CD8-positive, alpha-beta memory T cell (primary cell): Measurements from ENCODE around the gene POLR2F. TPM values are rescaled to one million over a fixed set of nuclear protein-coding genes. Genes with fewer than 3 reads are reported as not detected.

Experiments used
- CTCF ChIA-PET: fragments of 350-600 bp; sonication (Branson Sonifier 250); formaldehyde crosslinking; loops from one replicate; lab custom pipeline; 2021; ENCODE audit warnings: antibody characterized with exemption; lab: Charles Lee
- POLR2A ChIA-PET: fragments of 350-600 bp; sonication (Branson Sonifier 250); formaldehyde crosslinking; loops from one replicate; lab custom pipeline; 2021; ENCODE audit warnings: antibody characterized with exemption; lab: Charles Lee
- DNase-seq, 5 donors: peaks; one replicate each; pipeline versions ENCODE4 v3.0.0 to v3.0.0-alpha.2; 2020 to 2022; ENCODE audit warnings: mixed read lengths in 1 of 5
- H3K27ac ChIP-seq: one replicate; pipeline ENCODE4 v1.7.0; 2013; ENCODE audit warnings: low read depth, mild to moderate bottlenecking, low read length, moderate library complexity
- H3K27me3 ChIP-seq: 2 replicates; pipeline ENCODE4 v1.7.0; 2013; ENCODE audit warnings: low read length, mild to moderate bottlenecking; ENCODE audit not compliant: insufficient read depth, poor library complexity, severe bottlenecking
- H3K36me3 ChIP-seq: 2 replicates; pipeline ENCODE4 v1.7.0; 2013; ENCODE audit warnings: mild to moderate bottlenecking, low read length, moderate library complexity; ENCODE audit not compliant: insufficient read depth
- H3K4me1 ChIP-seq: 2 replicates; pipeline ENCODE4 v1.7.0; 2013; ENCODE audit warnings: mild to moderate bottlenecking, low read length, moderate library complexity; ENCODE audit not compliant: insufficient read depth
- H3K4me3 ChIP-seq: 2 replicates; pipeline ENCODE4 v1.7.0; 2013; ENCODE audit warnings: mild to moderate bottlenecking, low read length
- H3K9me3 ChIP-seq: 2 replicates; pipeline ENCODE4 v1.7.0; 2013; ENCODE audit warnings: mild to moderate bottlenecking, low read length
- H3K27ac Mint-ChIP-seq, 8 donors: one replicate each; pipeline ENCODE4 v1.8.0; 2020 to 2021; ENCODE audit warnings: mixed read lengths in 8 of 8, mild to moderate bottlenecking in 6 of 8, inconsistent platforms in 3 of 8, moderate library complexity in 3 of 8
- H3K27me3 Mint-ChIP-seq, 2 donors: one replicate each; pipeline ENCODE4 v1.8.0; 2020 to 2021; ENCODE audit warnings: mixed read lengths in 2 of 2, mild to moderate bottlenecking in 1 of 2, moderate library complexity in 1 of 2
- H3K36me3 Mint-ChIP-seq, 3 donors: one replicate each; pipeline ENCODE4 v1.8.0; 2020 to 2021; ENCODE audit warnings: mixed read lengths in 3 of 3, inconsistent platforms in 1 of 3, mild to moderate bottlenecking in 1 of 3
- H3K4me1 Mint-ChIP-seq, 3 donors: one replicate each; pipeline ENCODE4 v1.8.0; 2020 to 2021; ENCODE audit warnings: mixed read lengths in 3 of 3, inconsistent platforms in 1 of 3, mild to moderate bottlenecking in 1 of 3
- H3K4me3 Mint-ChIP-seq, 7 donors: one replicate each; pipeline ENCODE4 v1.8.0; 2020 to 2021; ENCODE audit warnings: mixed read lengths in 7 of 7, mild to moderate bottlenecking in 6 of 7, moderate library complexity in 4 of 7, inconsistent platforms in 2 of 7
- H3K9me3 Mint-ChIP-seq, 5 donors: one replicate each; pipeline ENCODE4 v1.8.0; 2020 to 2022; ENCODE audit warnings: mixed read lengths in 5 of 5, mild to moderate bottlenecking in 3 of 5, moderate library complexity in 2 of 5, inconsistent platforms in 1 of 5
- polyA plus RNA-seq: library from polyadenylated mRNA; unstranded; fragments of 300-500 nt; fragmentation: Illumina TruSeq; gene quantifications from one replicate; pipeline ENCODE4 v1.2.3, GENCODE V29; 2021
- total RNA-seq, 2 experiments: library from RNA; stranded (reverse); gene quantifications; one replicate each; pipeline ENCODE4 v1.2.3, GENCODE V29; 2021

Gene POLR2F
- total and polyA plus RNA-seq, 3 experiments from 2014 or later: 140 to 167 (median 148) TPM

- Histone ChIP-seq H3K27me3 (no peaks in the 10 kb centered on the region), H3K36me3 (peaks cover 8% of the 10 kb centered on the region), H3K9me3 (no peaks in the 10 kb centered on the region), H3K4me3 (no peak overlapping the region), H3K27ac (no peak overlapping the region), H3K4me1 (no peaks in the 10 kb centered on the region)
- peaks cover 0 to 5% (median 4%) of the 10 kb centered on the region in 3 donors for H3K4me1 Mint-ChIP-seq
- H3K27me3 Mint-ChIP-seq: no peaks in the 10 kb centered on the region
- ChIA-PET CTCF (interaction anchor here (1.0 kb wide), 1 partner anchor 16 kb away, joined by 3 read pairs; no protein-coding TSS in a partner anchor), POLR2A (no interaction called here)
- no peak for DNase-seq
- H3K36me3 Mint-ChIP-seq: peaks cover 0 to 47% (median 1%) of the 10 kb centered on the region in 3 donors
- H3K4me3 Mint-ChIP-seq: peak overlapping the region in 1 of 7 donors; percentile 23
- H3K27ac Mint-ChIP-seq: peak overlapping the region in 1 of 8 donors; percentile 11
- H3K9me3 Mint-ChIP-seq: no peaks in the 10 kb centered on the region
These were observed 34.8 kb upstream of the POLR2F start for GRCh38 chr22:37918580-37919270.

- Mint-ChIP-seq H3K9me3 (no peaks in the 10 kb centered on the region), H3K27ac (peak overlapping the region in 4 of 8 donors; percentile 43 to 90 (median 66)), H3K4me1 (peaks cover 0 to 5% (median 4%) of the 10 kb centered on the region in 3 donors), H3K36me3 (peaks cover 0 to 52% (median 1%) of the 10 kb centered on the region in 3 donors), H3K27me3 (no peaks in the 10 kb centered on the region), H3K4me3 (no peak overlapping the region)
- Histone ChIP-seq H3K36me3 (peaks cover 10% of the 10 kb centered on the region), H3K27ac (no peak overlapping the region), H3K4me3 (no peak overlapping the region), H3K27me3 (no peaks in the 10 kb centered on the region), H3K4me1 (no peaks in the 10 kb centered on the region), H3K9me3 (no peaks in the 10 kb centered on the region)
- CTCF ChIA-PET: interaction anchor here (1.0 kb wide), 1 partner anchor 14 kb away, joined by 3 read pairs; no protein-coding TSS in a partner anchor
- POLR2A ChIA-PET: no interaction called here
- no peak for DNase-seq
These were observed 33.4 kb upstream of the POLR2F start for GRCh38 chr22:37920126-37920525.

DNA sequence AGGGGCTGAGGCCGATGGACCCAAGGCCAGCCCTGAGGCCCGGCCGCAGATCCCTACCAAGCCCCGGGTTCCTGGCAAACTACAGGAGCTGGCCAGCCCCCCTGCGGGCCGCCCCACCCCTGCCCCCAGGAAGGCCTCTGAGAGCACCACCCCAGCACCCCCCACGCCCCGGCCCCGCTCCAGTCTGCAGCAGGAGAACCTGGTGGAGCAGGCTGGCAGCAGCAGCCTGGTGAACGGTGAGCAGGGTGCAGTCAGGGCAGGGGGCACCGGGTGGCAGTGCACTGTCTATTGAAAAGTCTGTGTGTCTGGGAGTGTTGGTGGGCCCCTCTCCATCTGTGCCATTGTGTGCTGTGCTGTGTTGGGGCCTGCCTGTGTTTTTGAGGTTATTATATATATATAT, 31.3 kb upstream of the POLR2F start:
- H3K4me3 Mint-ChIP-seq: no peak overlapping the region
- POLR2A ChIA-PET: no interaction called here
- H3K27me3 ChIP-seq: no peaks in the 10 kb centered on the region
- peak overlapping the region in 1 of 8 donors; percentile 32 for H3K27ac Mint-ChIP-seq
- no peaks in the 10 kb centered on the region for H3K4me1 ChIP-seq
- no peaks in the 10 kb centered on the region for H3K9me3 Mint-ChIP-seq
- H3K36me3 ChIP-seq: peaks cover 24% of the 10 kb centered on the region
- peaks cover 0 to 5% (median 4%) of the 10 kb centered on the region in 3 donors for H3K4me1 Mint-ChIP-seq
- H3K9me3 ChIP-seq: no peaks in the 10 kb centered on the region
- H3K4me3 ChIP-seq: no peak overlapping the region
- no peak overlapping the region for H3K27ac ChIP-seq
- H3K27me3 Mint-ChIP-seq: no peaks in the 10 kb centered on the region
- H3K36me3 Mint-ChIP-seq: peaks cover 0 to 60% (median 1%) of the 10 kb centered on the region in 3 donors
- DNase-seq: no peak
- CTCF ChIA-PET: no interaction called here

DNA sequence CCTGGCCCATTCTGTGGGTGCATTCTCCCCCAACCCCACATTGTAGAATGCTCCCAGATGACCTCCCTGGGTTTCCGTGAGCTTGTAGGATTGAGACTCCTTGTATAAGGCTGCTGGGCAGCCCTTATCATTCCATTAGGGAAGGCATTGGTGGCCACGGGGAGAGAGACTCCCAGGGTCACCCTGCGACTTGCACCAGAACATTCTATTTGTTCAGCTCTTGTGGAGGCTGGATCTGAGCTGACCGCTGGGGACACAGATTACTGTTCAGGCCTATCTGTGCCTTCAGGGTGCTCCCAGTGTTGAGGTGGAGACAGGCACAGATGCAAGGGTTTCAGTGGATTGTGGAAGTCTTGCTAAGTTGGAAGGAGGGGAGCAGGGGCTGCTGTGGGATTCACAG, 29.6 kb upstream of the POLR2F start:
- Histone ChIP-seq H3K36me3 (peaks cover 15% of the 10 kb centered on the region), H3K9me3 (no peaks in the 10 kb centered on the region), H3K4me3 (no peak overlapping the region), H3K27ac (no peak overlapping the region), H3K4me1 (no peaks in the 10 kb centered on the region), H3K27me3 (no peaks in the 10 kb centered on the region)
- Mint-ChIP-seq H3K4me1 (peaks cover 0 to 5% (median 4%) of the 10 kb centered on the region in 3 donors), H3K4me3 (no peak overlapping the region), H3K27ac (peak overlapping the region in 1 of 8 donors; percentile 84), H3K36me3 (peaks cover 0 to 61% (median 5%) of the 10 kb centered on the region in 3 donors), H3K27me3 (no peaks in the 10 kb centered on the region), H3K9me3 (no peaks in the 10 kb centered on the region)
- CTCF ChIA-PET: no interaction called here
- DNase-seq: no peak
- POLR2A ChIA-PET: no interaction called here

DNA sequence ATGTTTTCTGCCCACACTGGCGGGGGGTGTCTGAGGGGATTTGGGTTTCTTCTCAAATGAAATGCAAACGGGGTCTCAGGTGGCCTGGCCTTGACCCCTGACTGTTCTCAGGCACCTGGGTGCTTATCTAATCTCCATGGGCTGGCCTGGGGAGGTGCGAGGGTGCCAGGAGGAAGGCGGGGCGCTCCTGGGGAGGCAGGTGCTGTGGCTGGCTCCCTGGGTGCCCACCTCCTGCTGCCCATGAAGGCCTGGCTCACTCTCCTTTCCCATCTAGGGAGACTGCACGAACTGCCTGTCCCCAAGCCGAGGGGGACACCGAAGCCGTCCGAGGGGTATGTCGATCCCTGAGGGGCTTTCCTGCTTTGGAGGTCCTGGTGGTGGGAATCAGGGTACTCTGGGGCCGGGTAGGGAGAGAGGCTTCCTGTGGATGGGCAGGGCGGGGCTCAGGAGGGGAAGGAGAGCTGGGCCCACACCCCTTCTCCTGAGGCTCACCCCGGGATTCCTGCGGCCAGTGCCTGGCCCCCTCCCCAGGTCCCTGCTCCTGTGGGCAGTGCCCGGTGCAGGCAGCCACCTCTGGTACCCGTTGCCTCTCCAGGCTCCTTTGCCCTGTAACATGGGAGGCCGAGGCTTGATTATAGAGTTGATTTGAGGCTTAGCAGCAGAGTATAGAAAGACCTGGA, 29.0 kb upstream of the POLR2F start:
- Histone ChIP-seq H3K4me3 (no peak overlapping the region), H3K27ac (no peak overlapping the region), H3K9me3 (no peaks in the 10 kb centered on the region), H3K27me3 (no peaks in the 10 kb centered on the region), H3K4me1 (no peaks in the 10 kb centered on the region), H3K36me3 (peaks cover 15% of the 10 kb centered on the region)
- Mint-ChIP-seq H3K4me3 (no peak overlapping the region), H3K27ac (peak overlapping the region in 1 of 8 donors; percentile 84), H3K27me3 (no peaks in the 10 kb centered on the region), H3K4me1 (peaks cover 0 to 5% (median 4%) of the 10 kb centered on the region in 3 donors), H3K9me3 (no peaks in the 10 kb centered on the region), H3K36me3 (peaks cover 0 to 65% (median 5%) of the 10 kb centered on the region in 3 donors)
- ChIA-PET CTCF (no interaction called here), POLR2A (no interaction called here)
- DNase-seq: no peak

DNA sequence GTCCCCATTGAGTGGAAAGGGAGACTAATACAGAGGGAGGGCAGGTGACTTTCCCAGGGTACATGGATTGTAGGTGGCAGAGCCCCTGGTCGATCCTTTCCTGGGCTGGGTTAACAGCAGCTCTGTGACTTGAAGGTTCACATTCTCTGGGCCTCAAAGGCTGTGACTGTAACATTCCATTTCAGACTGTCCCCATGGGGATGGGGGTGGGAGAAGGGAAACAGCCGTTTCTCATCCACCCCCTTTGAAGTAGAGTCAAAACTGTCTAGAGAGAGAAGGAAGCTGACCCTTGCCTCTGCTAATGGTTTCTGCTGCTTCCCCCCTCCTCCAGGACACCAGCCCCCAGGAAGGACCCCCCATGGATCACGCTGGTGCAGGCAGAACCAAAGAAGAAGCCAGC, 28.2 kb upstream of the POLR2F start:
- Histone ChIP-seq H3K27me3 (no peaks in the 10 kb centered on the region), H3K9me3 (no peaks in the 10 kb centered on the region), H3K27ac (no peak overlapping the region), H3K4me1 (no peaks in the 10 kb centered on the region), H3K4me3 (no peak overlapping the region), H3K36me3 (peaks cover 15% of the 10 kb centered on the region)
- CTCF ChIA-PET: no interaction called here
- no peaks in the 10 kb centered on the region for H3K4me1 Mint-ChIP-seq
- no peaks in the 10 kb centered on the region for H3K9me3 Mint-ChIP-seq
- H3K27ac Mint-ChIP-seq: no peak overlapping the region
- H3K27me3 Mint-ChIP-seq: no peaks in the 10 kb centered on the region
- DNase-seq: no peak
- POLR2A ChIA-PET: interaction anchor here (0.6 kb wide), 1 partner anchor 1396 kb away, joined by 3 read pairs; no protein-coding TSS in a partner anchor
- H3K36me3 Mint-ChIP-seq: peaks cover 0 to 60% (median 5%) of the 10 kb centered on the region in 3 donors
- no peak overlapping the region for H3K4me3 Mint-ChIP-seq

DNA sequence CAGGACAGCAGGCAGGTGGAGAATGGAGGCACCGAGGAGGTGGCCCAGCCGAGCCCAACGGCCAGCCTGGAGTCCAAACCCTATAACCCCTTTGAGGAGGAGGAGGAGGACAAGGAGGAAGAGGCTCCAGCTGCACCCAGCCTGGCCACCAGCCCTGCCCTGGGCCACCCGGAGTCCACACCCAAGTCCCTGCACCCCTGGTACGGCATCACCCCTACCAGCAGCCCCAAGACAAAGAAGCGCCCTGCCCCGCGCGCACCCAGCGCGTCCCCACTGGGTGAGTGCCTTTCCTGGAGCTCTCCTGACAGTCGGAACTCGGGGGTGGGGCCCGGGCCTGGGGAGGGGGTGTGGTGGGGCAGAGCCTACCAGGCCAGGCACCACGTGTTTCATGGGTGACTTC, 27.7 kb upstream of the POLR2F start:
- H3K9me3 ChIP-seq: no peaks in the 10 kb centered on the region
- H3K4me3 ChIP-seq: no peak overlapping the region
- H3K4me1 ChIP-seq: no peaks in the 10 kb centered on the region
- no peak overlapping the region for H3K4me3 Mint-ChIP-seq
- DNase-seq: no peak
- no peaks in the 10 kb centered on the region for H3K27me3 ChIP-seq
- H3K27ac ChIP-seq: no peak overlapping the region
- CTCF ChIA-PET: no interaction called here
- peaks cover 0 to 64% (median 5%) of the 10 kb centered on the region in 3 donors for H3K36me3 Mint-ChIP-seq
- no peaks in the 10 kb centered on the region for H3K27me3 Mint-ChIP-seq
- H3K36me3 ChIP-seq: peaks cover 15% of the 10 kb centered on the region
- POLR2A ChIA-PET: no interaction called here
- no peak overlapping the region for H3K27ac Mint-ChIP-seq
- peaks cover 0 to 3% (median 0%) of the 10 kb centered on the region in 3 donors for H3K4me1 Mint-ChIP-seq
- no peaks in the 10 kb centered on the region for H3K9me3 Mint-ChIP-seq

DNA sequence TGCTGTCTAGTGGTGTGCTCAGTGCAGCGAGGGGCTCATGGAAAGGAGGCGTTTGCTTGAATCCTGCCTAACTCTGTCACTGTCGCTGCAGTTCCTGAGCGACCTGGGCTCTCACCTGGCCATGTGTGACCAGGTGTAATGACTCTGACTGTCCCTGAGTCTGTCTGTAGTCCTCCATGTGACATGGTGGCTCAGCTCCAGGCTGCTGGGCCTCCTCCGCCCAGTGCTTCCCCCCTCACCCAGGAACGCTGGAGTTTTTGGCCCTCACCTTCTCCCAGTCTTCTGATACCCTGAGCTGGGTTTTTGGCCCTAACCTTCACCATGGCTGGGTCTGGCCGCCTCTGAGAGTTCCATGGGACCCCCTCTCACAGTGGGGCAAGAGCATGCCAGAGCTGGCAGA, 27.1 kb upstream of the POLR2F start:
- no peaks in the 10 kb centered on the region for H3K27me3 Mint-ChIP-seq
- CTCF ChIA-PET: no interaction called here
- POLR2A ChIA-PET: no interaction called here
- Histone ChIP-seq H3K27me3 (no peaks in the 10 kb centered on the region), H3K27ac (no peak overlapping the region), H3K36me3 (peaks cover 15% of the 10 kb centered on the region), H3K9me3 (no peaks in the 10 kb centered on the region), H3K4me1 (no peaks in the 10 kb centered on the region), H3K4me3 (no peak overlapping the region)
- H3K4me3 Mint-ChIP-seq: no peak overlapping the region
- H3K9me3 Mint-ChIP-seq: no peaks in the 10 kb centered on the region
- peaks cover 0 to 3% (median 0%) of the 10 kb centered on the region in 3 donors for H3K4me1 Mint-ChIP-seq
- no peak overlapping the region for H3K27ac Mint-ChIP-seq
- H3K36me3 Mint-ChIP-seq: peaks cover 0 to 63% (median 5%) of the 10 kb centered on the region in 3 donors
- no peak for DNase-seq
